HepG2 (cell line): ENCODE results near the gene TLDC2. TPM values are rescaled to one million over a fixed set of nuclear protein-coding genes. Genes with fewer than 3 reads are reported as not detected.
A peak's percentile ranks its signal among the peaks of the same experiment; 100 is the strongest.

Experiments used
- AHR ChIP-seq: IDR thresholded peaks from 2 replicates; pipeline ENCODE4 v1.6.1; 2018; ENCODE audit warnings: missing genetic modification reagents, missing compliant biosample characterization
- ELF3 ChIP-seq: IDR thresholded peaks from 2 replicates; pipeline ENCODE4 v1.6.1; 2016; ENCODE audit warnings: missing genetic modification reagents, missing compliant biosample characterization
- EZH2 ChIP-seq: conservative IDR thresholded peaks from 2 replicates; pipeline ENCODE4 v1.6.1; 2012; ENCODE audit warnings: mild to moderate bottlenecking, low read depth, low read length, moderate library complexity
- FOXC1 ChIP-seq: sonication (generic); formaldehyde crosslinking; IDR thresholded peaks from 2 replicates; pipeline ENCODE4 v1.8.0; 2022; ENCODE audit warnings: mild to moderate bottlenecking, missing genetic modification reagents, borderline replicate concordance
- GABPA ChIP-seq, 2 experiments: IDR thresholded peaks; 2 replicates each; pipeline ENCODE4 v1.6.1; 2011 to 2016; ENCODE audit warnings: low read depth in 2 of 2, low read length in 1 of 2, missing biosample characterization in 1 of 2, missing genetic modification characterization in 1 of 2
- NCOA1 ChIP-seq: sonication (generic); formaldehyde crosslinking; IDR thresholded peaks from 2 replicates; pipeline ENCODE4 v1.9.0; 2021; ENCODE audit warnings: missing genetic modification reagents
- PHF8 ChIP-seq: sonication (generic); formaldehyde crosslinking; IDR thresholded peaks from 2 replicates; pipeline ENCODE4 v1.5.0; 2020; ENCODE audit warnings: missing genetic modification reagents
- REPIN1 ChIP-seq: sonication (generic); formaldehyde crosslinking; IDR thresholded peaks from 2 replicates; pipeline ENCODE4 v1.8.0; 2022; ENCODE audit warnings: missing genetic modification reagents, low read depth, mild to moderate bottlenecking, borderline replicate concordance
- TCF7L2 ChIP-seq: IDR thresholded peaks from 2 replicates; pipeline ENCODE4 v1.6.1; 2011; ENCODE audit warnings: mild to moderate bottlenecking, low read depth, low read length, moderate library complexity
- ZFP1 ChIP-seq: IDR thresholded peaks from 2 replicates; pipeline ENCODE4 v1.6.1; 2016
- ZMYM4 ChIP-seq: sonication (generic); formaldehyde crosslinking; IDR thresholded peaks from 2 replicates; pipeline ENCODE4 v1.8.1; 2023; ENCODE audit warnings: mild to moderate bottlenecking, missing genetic modification reagents
- ZNF768 ChIP-seq: sonication (generic); formaldehyde crosslinking; IDR thresholded peaks from 2 replicates; pipeline ENCODE4 v1.4.0; 2020; ENCODE audit warnings: missing genetic modification reagents
- ZNF883 ChIP-seq: sonication (generic); formaldehyde crosslinking; IDR thresholded peaks from 2 replicates; pipeline ENCODE4 v1.5.1; 2020; ENCODE audit warnings: mild to moderate bottlenecking, missing genetic modification reagents; ENCODE audit errors: not compliant biosample characterization
- polyA plus RNA-seq, 8 experiments: library from polyadenylated mRNA; depleted of rRNA in 3 of 8; stranded (reverse) in 7 of 8; unstranded in 1 of 8; fragments of >200 nt; fragmentation: Illumina TruSeq in 4 of 8; extraction: Trizol in 4 of 8; gene quantifications; 2 replicates each; pipeline versions ENCODE4 v1.2.1 to v1.2.3, GENCODE V29; 2011 to 2016; ENCODE audit warnings: low read depth in 4 of 8, missing spikeins in 1 of 8, mixed read lengths in 1 of 8; ENCODE audit not compliant: insufficient read depth in 1 of 8
- total RNA-seq, 5 experiments: library from RNA; depleted of rRNA; stranded (reverse); fragments of >200 nt; fragmentation: Illumina TruSeq; extraction: Trizol; gene quantifications; 2 replicates each; pipeline ENCODE4 v1.2.3, GENCODE V29; 2016; ENCODE audit warnings: low read depth in 1 of 5
- TF ChIP-seq, protein P1 (sequence below): sonication (generic); formaldehyde crosslinking; IDR thresholded peaks from 2 replicates; pipeline ENCODE4 v1.4.0; 2020; ENCODE audit warnings: missing genetic modification reagents, borderline replicate concordance
- TF ChIP-seq, protein P2 (sequence below): sonication (generic); formaldehyde crosslinking; IDR thresholded peaks from 2 replicates; pipeline ENCODE4 v1.5.0; 2020; ENCODE audit warnings: missing genetic modification reagents
- TF ChIP-seq, protein P3 (sequence below): IDR thresholded peaks from 2 replicates; pipeline ENCODE4 v1.6.1; 2016; ENCODE audit warnings: mild to moderate bottlenecking, missing biosample characterization, missing genetic modification reagents
- TF ChIP-seq, protein P4 (sequence below): sonication (generic); formaldehyde crosslinking; IDR thresholded peaks from 2 replicates; pipeline ENCODE4 v1.4.0; 2020; ENCODE audit warnings: missing genetic modification reagents
- TF ChIP-seq, protein P5 (sequence below): sonication (generic); formaldehyde crosslinking; IDR thresholded peaks from 2 replicates; pipeline ENCODE4 v1.5.0; 2020; ENCODE audit warnings: mild to moderate bottlenecking, missing genetic modification reagents
- TF ChIP-seq, protein P6 (sequence below): sonication (generic); formaldehyde crosslinking; IDR thresholded peaks from 2 replicates; pipeline ENCODE4 v1.4.0; 2020; ENCODE audit warnings: missing genetic modification reagents

Gene TLDC2
- total and polyA plus RNA-seq, 2 of the 13 experiments (the other 11 are each of a cell fraction or from before 2014, with no cell fraction given): 1.5 to 1.6 TPM

DNA sequence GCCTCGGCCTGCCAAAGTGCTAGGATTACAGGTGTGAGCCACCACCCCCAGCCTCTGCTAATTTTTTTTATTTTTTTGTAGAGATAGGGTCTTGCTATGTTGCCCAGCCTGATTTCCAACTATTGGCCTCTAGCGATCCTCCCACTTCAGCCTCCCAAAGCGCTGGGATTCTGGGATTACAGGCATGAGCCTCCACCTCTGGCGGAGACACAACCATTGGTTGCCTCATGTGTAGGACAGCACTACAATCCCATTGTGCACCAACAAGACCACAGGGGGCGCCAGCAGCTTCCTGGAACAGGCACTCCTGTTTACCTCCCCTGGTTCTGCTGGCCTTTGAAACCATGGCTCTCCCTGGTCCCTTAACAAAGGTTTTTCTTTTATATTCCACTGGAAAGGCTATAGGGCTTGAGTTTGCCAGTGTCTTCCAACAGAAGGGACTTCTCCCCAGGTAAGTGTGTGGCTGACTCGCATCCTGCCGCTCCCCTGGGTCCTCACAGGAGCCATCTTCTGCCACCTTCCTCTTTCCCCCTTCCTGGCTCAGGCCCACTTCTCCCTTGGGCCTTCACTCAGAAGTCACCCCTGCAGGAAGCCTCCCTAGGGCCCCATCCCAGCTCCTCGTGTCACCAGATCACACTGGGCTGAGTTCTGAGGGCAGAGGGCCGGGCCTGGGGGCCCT, 39.2 kb upstream of the TLDC2 start (continued):
- TF ChIP-seq, protein P1, sequence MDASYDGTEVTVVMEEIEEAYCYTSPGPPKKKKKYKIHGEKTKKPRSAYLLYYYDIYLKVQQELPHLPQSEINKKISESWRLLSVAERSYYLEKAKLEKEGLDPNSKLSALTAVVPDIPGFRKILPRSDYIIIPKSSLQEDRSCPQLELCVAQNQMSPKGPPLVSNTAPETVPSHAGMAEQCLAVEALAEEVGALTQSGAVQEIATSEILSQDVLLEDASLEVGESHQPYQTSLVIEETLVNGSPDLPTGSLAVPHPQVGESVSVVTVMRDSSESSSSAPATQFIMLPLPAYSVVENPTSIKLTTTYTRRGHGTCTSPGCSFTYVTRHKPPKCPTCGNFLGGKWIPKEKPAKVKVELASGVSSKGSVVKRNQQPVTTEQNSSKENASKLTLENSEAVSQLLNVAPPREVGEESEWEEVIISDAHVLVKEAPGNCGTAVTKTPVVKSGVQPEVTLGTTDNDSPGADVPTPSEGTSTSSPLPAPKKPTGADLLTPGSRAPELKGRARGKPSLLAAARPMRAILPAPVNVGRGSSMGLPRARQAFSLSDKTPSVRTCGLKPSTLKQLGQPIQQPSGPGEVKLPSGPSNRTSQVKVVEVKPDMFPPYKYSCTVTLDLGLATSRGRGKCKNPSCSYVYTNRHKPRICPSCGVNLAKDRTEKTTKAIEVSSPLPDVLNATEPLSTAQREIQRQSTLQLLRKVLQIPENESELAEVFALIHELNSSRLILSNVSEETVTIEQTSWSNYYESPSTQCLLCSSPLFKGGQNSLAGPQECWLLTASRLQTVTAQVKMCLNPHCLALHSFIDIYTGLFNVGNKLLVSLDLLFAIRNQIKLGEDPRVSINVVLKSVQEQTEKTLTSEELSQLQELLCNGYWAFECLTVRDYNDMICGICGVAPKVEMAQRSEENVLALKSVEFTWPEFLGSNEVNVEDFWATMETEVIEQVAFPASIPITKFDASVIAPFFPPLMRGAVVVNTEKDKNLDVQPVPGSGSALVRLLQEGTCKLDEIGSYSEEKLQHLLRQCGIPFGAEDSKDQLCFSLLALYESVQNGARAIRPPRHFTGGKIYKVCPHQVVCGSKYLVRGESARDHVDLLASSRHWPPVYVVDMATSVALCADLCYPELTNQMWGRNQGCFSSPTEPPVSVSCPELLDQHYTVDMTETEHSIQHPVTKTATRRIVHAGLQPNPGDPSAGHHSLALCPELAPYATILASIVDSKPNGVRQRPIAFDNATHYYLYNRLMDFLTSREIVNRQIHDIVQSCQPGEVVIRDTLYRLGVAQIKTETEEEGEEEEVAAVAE (CRISPR knock-in tag): peak; percentile 35; the same call in 1 of the 2 replicates
- TF ChIP-seq, protein P2, sequence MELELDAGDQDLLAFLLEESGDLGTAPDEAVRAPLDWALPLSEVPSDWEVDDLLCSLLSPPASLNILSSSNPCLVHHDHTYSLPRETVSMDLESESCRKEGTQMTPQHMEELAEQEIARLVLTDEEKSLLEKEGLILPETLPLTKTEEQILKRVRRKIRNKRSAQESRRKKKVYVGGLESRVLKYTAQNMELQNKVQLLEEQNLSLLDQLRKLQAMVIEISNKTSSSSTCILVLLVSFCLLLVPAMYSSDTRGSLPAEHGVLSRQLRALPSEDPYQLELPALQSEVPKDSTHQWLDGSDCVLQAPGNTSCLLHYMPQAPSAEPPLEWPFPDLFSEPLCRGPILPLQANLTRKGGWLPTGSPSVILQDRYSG (CRISPR knock-in tag): no peak
- TF ChIP-seq EZH2: no peak
- TF ChIP-seq GABPA (IDR thresholded peaks at IDR 0.05; ENCODE audit: low read depth, low read length): no peak
- TF ChIP-seq GABPA (CRISPR knock-in tag; IDR thresholded peaks at IDR 0.05; ENCODE audit: low read depth): peak; percentile 53; the same call in 1 of the 2 replicates
- TF ChIP-seq ZNF883 (CRISPR knock-in tag): peak; percentile 72
- TF ChIP-seq, protein P3, sequence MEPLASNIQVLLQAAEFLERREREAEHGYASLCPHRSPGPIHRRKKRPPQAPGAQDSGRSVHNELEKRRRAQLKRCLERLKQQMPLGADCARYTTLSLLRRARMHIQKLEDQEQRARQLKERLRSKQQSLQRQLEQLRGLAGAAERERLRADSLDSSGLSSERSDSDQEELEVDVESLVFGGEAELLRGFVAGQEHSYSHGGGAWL (CRISPR knock-in tag): peak; percentile 62; the same call in 1 of the 2 replicates
- 0 out of 2 replicates have a peak, but pooled peaks have one; percentile 19 for TF ChIP-seq ZFP1 (CRISPR knock-in tag)
- peak; percentile 87; the same call in 1 of the 2 replicates for TF ChIP-seq AHR (CRISPR knock-in tag)
- no peak for TF ChIP-seq TCF7L2
- TF ChIP-seq FOXC1 (CRISPR knock-in tag): no peak
- TF ChIP-seq ZNF768 (CRISPR knock-in tag): 0 out of 2 replicates have a peak, but pooled peaks have one; percentile 10
- TF ChIP-seq, protein P4, sequence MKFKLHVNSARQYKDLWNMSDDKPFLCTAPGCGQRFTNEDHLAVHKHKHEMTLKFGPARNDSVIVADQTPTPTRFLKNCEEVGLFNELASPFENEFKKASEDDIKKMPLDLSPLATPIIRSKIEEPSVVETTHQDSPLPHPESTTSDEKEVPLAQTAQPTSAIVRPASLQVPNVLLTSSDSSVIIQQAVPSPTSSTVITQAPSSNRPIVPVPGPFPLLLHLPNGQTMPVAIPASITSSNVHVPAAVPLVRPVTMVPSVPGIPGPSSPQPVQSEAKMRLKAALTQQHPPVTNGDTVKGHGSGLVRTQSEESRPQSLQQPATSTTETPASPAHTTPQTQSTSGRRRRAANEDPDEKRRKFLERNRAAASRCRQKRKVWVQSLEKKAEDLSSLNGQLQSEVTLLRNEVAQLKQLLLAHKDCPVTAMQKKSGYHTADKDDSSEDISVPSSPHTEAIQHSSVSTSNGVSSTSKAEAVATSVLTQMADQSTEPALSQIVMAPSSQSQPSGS (CRISPR knock-in tag): peak; percentile 46; the same call in 1 of the 2 replicates
- 0 out of 2 replicates have a peak, but pooled peaks have one; percentile 56 for TF ChIP-seq ZMYM4 (CRISPR knock-in tag)
- TF ChIP-seq, protein P5, sequence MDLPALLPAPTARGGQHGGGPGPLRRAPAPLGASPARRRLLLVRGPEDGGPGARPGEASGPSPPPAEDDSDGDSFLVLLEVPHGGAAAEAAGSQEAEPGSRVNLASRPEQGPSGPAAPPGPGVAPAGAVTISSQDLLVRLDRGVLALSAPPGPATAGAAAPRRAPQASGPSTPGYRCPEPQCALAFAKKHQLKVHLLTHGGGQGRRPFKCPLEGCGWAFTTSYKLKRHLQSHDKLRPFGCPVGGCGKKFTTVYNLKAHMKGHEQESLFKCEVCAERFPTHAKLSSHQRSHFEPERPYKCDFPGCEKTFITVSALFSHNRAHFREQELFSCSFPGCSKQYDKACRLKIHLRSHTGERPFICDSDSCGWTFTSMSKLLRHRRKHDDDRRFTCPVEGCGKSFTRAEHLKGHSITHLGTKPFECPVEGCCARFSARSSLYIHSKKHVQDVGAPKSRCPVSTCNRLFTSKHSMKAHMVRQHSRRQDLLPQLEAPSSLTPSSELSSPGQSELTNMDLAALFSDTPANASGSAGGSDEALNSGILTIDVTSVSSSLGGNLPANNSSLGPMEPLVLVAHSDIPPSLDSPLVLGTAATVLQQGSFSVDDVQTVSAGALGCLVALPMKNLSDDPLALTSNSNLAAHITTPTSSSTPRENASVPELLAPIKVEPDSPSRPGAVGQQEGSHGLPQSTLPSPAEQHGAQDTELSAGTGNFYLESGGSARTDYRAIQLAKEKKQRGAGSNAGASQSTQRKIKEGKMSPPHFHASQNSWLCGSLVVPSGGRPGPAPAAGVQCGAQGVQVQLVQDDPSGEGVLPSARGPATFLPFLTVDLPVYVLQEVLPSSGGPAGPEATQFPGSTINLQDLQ (CRISPR knock-in tag): no peak
- no peak for TF ChIP-seq PHF8
- peak; percentile 84; the same call in 1 of the 2 replicates for TF ChIP-seq ELF3 (CRISPR knock-in tag)
- TF ChIP-seq REPIN1 (CRISPR knock-in tag): 0 out of 2 replicates have a peak, but pooled peaks have one; percentile 71
- TF ChIP-seq, protein P6, sequence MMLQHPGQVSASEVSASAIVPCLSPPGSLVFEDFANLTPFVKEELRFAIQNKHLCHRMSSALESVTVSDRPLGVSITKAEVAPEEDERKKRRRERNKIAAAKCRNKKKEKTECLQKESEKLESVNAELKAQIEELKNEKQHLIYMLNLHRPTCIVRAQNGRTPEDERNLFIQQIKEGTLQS (CRISPR knock-in tag): 0 out of 2 replicates have a peak, but pooled peaks have one; percentile 3
- no peak for TF ChIP-seq NCOA1 (CRISPR knock-in tag)
